GM21576 (cell line): ENCODE data around the gene GTF2F2.

Experiments used
- ATAC-seq: cut with Tn5 transposase; IDR thresholded peaks from one replicate; pipeline ENCODE4 v1.9.1; 2021; ENCODE audit warnings: mild to moderate bottlenecking, moderate library complexity; ENCODE audit not compliant: unreplicated experiment

GTF2F2 gene

GRCh38 chr13:45332036-45332830, 211.9 kb downstream of the GTF2F2 start:
- no peak for ATAC-seq

GRCh38 chr13:45332831-45333219, 212.5 kb downstream of the GTF2F2 start:
- ATAC-seq, result no peak

GRCh38 chr13:45333251-45333976, 213.1 kb downstream of the GTF2F2 start:
- ATAC-seq, result no peak
